Measurements from ENCODE around the gene SUGCT.

- TF ChIP-seq EZH2 (IDR thresholded peaks at IDR 0.05; ENCODE audit: borderline replicate concordance, low read depth, low read length, severe bottlenecking), result no peak
- TF ChIP-seq, protein P1, sequence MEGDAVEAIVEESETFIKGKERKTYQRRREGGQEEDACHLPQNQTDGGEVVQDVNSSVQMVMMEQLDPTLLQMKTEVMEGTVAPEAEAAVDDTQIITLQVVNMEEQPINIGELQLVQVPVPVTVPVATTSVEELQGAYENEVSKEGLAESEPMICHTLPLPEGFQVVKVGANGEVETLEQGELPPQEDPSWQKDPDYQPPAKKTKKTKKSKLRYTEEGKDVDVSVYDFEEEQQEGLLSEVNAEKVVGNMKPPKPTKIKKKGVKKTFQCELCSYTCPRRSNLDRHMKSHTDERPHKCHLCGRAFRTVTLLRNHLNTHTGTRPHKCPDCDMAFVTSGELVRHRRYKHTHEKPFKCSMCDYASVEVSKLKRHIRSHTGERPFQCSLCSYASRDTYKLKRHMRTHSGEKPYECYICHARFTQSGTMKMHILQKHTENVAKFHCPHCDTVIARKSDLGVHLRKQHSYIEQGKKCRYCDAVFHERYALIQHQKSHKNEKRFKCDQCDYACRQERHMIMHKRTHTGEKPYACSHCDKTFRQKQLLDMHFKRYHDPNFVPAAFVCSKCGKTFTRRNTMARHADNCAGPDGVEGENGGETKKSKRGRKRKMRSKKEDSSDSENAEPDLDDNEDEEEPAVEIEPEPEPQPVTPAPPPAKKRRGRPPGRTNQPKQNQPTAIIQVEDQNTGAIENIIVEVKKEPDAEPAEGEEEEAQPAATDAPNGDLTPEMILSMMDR (IDR thresholded peaks at IDR 0.05; ENCODE audit: borderline replicate concordance, extremely low read depth, low read length, poor library complexity, severe bottlenecking), result no peak
Measured at GRCh38 chr7:40502359-40502758, 367.6 kb downstream of the SUGCT start.

All from DND-41 (cell line).